GM19463 (cell line): ENCODE data around the gene VWF.
"Not testable (repeated sequence)": the region's sequence is repeated elsewhere in the genome, so short reads cannot be mapped to it uniquely, and the experiment has no call there.

Experiments used
- ATAC-seq: cut with Tn5 transposase; IDR thresholded peaks from one replicate; pipeline ENCODE4 v1.9.1; 2021; ENCODE audit warnings: mild to moderate bottlenecking, moderate library complexity; ENCODE audit not compliant: unreplicated experiment

Gene VWF

DNA sequence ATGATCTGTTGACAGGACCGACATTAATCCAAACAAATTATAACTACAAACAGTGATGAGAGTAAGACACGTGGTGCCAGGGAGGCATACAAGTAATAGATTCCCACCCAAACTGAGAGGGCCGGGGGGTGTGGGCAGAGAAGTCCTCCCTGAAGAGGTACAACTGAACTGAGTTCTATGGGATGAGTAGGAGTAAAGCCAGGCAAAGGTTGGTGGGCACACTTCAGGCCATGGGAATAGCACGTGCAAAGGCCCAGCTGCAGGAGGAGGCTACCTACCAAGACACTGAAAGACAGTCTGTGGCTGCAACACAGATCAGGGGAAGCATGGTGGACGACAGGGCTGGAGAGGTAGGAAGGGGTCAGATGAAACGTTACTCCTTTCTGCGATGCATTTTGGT, 22.0 kb upstream of the VWF start:
- no peak for ATAC-seq

DNA sequence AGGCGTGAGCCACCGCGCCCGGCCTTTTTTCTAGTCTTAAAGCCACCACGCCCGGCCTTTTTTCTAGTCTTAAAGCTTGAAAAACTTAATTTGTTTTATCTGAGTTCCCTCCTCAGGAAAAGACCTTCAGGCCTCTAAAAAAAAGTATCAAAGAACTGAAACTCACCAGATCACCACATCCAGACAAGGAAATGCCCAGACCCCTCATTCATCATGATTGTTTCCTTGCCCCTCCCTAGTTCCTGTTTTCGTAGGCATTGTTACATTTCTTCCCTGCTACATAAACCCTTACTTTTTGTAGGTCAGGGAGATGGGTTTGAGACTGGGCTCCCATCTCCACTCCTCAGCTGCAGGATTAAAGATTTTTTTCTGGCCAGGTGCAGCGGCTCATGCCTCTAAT, 21.1 kb upstream of the VWF start:
- ATAC-seq: no peak

DNA sequence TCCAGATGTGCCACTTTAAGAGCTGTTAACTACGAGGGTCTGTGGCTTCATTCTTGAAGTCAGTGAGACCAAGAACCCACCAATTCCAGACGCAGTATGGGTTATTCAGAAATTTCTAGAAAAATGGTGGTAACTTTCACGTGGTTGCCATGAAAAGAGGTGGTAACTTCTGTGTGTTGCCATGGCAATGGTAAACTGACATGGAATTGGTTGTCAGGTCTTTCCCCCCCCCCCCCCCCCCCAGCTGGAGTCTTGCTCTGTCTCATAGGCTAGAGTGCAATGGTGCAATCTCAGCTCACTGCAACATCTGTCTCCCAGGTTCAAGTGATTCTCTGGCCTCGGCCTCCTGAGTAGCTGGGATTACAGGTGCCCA, 18.8 kb upstream of the VWF start:
- no peak for ATAC-seq

GRCh38 chr12:6142368-6143302, 18.2 kb upstream of the VWF start:
- not testable (repeated sequence) for ATAC-seq

DNA sequence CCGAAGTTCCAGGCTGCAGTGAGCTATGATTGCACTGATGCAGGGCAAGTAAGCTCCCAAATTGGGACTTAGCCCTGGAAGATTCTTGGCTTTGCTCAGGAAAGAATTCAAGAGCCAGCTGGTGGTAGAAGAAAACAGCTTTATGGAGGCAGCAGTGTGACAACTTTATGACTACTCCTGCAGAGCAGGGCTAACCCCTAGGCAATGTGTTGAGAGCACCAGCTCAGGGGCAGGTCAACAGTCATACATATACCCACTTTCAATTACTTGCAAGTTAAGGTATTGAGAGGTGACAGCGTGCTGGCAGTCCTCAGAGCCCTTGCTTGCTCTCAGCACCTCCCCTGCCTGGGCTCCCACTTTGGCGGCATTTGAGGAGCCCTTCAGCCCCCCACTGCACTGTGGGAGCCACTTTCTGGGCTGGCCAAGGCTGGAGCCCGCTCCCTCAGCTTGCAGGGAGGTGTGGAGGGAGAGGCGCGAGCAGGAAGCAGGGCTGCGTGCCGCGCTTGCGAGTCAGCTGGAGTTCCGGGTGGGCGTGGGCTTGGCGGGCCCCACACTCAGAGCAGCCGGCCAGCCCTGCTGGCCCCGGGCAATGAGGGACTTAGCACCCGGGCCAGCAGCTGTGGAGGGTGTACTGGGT, 17.4 kb upstream of the VWF start:
- ATAC-seq: not testable (repeated sequence)

- ATAC-seq: no peak
Measured at GRCh38 chr12:6140651-6141447, 16.4 kb upstream of the VWF start.

DNA sequence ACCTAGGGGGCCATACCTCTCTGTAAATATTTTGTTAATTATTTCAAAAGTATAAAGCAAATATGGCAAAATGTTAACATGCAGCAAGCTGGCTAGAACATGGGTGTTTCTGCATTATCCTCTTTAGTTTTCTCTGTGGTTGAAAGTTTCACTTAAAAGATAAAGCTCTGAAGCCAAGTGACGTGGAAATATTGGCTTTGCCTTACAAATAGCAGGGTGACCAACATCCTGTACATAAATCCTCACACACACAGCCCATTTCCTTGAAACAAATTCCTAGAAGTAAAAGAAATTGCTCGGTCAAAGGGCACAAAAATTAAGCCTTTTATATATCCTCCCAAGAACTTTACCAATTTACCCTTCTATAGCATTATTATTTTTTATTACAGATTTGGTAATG, 10.6 kb upstream of the VWF start:
- ATAC-seq: no peak

GRCh38 chr12:6133642-6134041, 9.2 kb upstream of the VWF start:
- no peak for ATAC-seq

- ATAC-seq: no peak
Measured at GRCh38 chr12:6132496-6132895, 8.0 kb upstream of the VWF start.

- ATAC-seq: no peak
Measured at GRCh38 chr12:6125310-6125608, 789 bp upstream of the VWF start.

DNA sequence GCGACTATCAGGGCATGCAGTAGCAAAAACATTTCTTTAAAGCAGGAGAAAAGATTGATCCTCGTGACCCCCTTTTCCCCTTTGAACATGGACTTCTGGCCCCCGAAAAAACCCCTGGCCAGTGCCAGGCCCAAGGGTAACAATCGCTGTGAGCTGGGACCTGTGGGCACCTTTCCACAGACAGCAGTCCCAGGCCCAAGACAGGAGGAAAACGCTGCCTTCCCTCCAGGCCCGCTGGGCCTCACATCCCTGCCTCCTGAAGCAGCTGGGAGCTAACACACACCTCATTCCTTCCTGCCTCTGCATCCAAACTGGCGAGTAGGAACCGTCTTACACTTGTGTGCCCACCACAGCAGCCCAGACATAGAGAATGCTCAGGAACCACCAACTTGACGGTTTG, 1.2 kb downstream of the VWF start:
- ATAC-seq: no peak

- ATAC-seq: no peak
Measured at GRCh38 chr12:6122201-6122600, 2.3 kb downstream of the VWF start.

DNA sequence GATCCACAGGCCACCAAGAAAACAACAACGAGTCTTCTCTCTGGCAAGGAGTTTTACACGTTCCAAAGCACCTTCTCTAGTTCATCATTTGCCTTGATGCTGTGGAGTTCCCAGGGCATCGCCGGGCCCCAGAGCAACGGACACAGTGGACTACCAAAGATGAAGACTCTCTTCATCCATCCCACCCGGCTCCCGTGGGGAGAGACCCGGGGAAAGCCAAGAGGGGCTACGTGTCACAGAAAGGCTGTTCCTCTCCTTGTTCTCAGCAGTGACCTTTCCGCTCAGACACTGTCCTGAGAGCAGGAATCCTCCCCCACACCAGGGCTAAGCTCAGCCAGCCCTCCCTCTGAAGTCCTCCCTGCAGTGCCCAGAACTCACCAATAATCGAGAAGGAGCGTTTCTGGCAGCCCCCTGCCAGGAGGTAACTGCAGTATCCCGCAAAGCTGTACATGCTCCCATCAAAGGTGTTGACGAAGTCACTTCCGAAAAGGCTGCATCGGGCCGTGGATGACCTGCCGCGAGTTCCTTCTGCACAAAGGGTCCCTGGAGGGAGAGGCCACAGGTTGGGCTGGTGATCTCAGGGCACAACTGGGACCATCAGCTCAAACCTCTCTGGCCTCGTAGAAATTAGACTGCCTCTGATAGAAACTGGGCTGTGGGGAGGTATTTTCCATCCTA, 3.5 kb downstream of the VWF start:
- ATAC-seq: no peak

DNA sequence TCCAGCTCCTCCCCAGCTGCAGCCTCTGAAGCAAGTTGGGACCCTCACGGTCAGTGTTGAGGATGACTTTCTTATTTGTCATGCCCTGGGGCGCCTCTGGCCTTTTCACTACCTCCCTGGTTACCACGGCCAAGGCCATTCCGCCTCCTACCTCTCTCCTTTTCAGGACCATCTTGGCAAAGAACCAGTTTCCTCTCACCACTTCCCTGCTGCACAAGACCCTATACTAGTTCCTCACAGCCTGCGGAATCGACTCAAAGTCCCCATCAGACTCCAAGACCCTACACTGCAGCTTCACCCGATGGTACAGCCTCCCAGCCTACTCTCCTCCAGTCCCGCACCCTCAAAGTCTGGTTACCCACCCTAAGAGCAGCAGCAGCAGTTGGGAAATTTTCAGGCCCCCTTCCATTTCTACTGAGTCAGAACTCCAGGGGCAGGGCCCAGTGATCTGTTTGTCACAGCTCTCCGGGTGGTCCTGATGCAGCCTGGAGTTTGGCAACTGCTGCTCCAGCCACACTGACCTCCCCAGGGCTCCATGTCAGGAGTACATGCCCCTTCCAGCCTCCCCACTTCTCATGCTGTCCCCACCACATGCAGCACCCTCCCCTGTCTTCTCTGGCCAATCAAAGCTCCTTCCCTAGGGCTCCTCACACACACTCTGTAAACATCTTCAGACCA, 5.4 kb downstream of the VWF start:
- ATAC-seq: no peak

- ATAC-seq: no peak
Measured at GRCh38 chr12:6116471-6117021, 7.9 kb downstream of the VWF start.

DNA sequence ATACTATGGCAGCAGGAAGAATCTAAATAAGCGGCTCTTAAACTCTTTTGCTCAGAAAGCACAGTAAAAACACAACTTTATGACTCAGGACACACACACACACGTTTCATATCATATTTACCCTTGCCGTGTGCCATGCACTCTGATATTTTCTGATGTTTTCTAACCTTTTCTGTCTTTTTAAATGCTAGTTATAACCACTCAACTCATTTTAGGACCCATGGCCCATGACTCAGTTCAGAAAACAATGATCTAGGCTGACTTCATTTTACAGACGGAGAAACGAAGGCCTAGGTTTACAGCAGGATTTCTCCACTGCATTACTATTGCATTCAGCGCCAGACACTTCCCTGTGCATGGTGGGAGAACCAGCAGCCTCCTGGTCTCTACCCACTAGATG, 9.1 kb downstream of the VWF start:
- ATAC-seq: no peak

DNA sequence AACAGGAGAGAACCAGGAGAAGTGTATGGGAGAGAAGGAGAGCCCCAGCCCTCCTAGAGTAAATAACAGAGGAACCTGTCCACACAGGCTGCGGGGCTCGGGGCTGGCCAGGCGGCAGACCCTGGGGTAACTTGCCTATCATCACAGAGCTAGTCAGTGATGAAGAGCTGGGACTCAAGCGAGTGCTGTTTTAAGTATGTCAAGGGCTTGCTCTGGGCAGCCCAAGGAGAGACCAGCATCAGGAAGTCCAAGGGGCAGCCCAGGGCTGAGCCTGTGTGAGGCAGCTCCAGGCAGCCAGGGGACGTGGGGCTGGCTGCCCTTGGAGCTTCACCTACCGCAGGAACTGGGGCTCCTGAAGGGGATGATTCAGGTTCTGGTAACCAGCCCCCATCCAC, 10.0 kb downstream of the VWF start:
- ATAC-seq: no peak

DNA sequence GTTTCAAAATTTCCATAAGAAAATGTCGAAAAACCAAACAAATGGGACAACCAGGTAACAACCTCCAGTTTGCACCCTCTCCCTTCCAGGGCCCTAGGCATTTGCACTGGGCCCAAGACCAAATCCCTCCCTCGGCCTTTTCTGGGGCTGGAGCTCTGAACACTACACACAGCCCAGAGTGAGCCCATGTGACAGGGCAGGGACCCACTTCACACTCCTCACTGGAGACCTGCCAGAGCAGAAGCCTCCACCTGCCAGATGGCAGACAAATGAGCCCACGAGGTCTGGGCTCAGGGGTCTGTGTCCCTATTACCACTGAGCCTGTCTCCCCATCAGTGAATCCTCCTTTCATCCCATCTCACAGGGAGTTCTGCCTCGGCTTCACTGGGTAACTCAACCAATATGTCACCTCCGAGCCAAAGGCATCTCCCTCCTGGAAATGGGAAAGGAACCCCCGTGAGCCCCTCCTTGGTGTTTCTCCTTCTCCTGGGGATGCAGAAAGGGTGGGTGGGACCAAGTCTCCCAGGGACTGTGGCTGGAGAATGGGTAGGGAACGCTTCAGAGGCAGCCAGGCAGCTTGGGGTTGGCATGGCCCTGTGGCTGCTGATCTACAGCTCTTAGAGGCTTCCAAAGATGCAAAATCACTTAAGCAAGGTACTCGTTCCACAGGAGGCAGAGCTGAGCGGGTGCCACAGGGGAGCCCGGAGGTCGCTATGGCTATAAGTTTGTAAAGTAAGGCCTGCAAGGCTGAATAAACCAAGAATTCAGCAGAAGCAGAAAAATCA, 10.6 kb downstream of the VWF start:
- ATAC-seq: no peak

DNA sequence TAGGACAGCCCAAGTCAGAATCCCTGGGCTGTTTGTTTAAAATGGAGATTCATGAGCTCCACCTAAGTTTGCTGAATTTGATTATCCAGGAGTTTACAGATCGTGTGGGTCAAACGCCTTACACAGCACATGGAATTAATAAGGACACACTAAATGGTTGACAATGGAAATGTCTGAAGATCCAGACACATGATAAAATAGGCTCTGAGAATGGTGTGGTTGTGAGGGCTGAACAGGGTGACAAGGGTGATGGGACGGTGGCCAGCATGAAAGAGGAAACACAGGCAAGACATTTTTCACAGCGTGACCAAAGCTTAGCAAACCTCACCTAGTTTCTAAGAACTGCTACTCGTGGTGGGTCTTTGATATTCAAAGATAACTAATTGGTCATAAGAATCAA, 12.5 kb downstream of the VWF start:
- ATAC-seq: no peak

DNA sequence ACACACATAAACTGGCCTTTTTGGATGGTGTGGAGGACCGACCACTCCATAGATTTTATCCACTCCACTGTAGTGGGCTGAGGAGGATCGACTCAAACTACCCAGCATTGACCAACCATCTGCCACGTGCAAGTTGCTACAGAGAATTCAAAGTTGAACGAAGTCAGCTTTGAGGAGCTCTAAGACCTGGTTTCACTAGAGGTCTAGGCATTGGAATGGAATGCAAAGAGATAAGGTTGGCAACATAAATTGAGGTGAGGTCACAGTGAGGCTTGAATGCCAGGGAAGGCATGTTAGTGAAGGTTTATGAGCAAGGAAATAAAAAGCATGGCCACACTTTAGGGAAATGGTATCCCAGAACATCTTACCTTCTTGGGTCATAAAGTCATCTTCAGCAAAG, 14.5 kb downstream of the VWF start:
- no peak for ATAC-seq
